ENCODE measurements around the gene MACROD1.

The MACROD1 gene

GRCh38 chr11:64100782-64101353, 65.0 kb downstream of the MACROD1 start:
- ChIA-PET POLR2A (no interaction called here), CTCF (no interaction called here)
- no peak overlapping the region for H3K4me3 ChIP-seq (ENCODE audit: low read depth, low read length)
- DNase-seq (ENCODE audit: low read depth, low spot score), result no peak
- no peak for TF ChIP-seq CTCF (IDR thresholded peaks at IDR 0.05; ENCODE audit: insufficient read depth, low read length, missing control alignments)

- ChIA-PET CTCF (no interaction called here), POLR2A (no interaction called here)
- no peak for DNase-seq (ENCODE audit: low read depth, low spot score)
- TF ChIP-seq CTCF (IDR thresholded peaks at IDR 0.05; ENCODE audit: insufficient read depth, low read length, missing control alignments), result no peak
- no peak overlapping the region for H3K4me3 ChIP-seq (ENCODE audit: low read depth, low read length)
Measured at GRCh38 chr11:64100360-64100759, 65.6 kb downstream of the MACROD1 start.

GRCh38 chr11:64099436-64099835, 66.5 kb downstream of the MACROD1 start:
- DNase-seq (ENCODE audit: low read depth, low spot score), result no peak
- POLR2A ChIA-PET, result no interaction called here
- no peak overlapping the region for H3K4me3 ChIP-seq (ENCODE audit: low read depth, low read length)
- TF ChIP-seq CTCF (IDR thresholded peaks at IDR 0.05; ENCODE audit: insufficient read depth, low read length, missing control alignments), result no peak
- CTCF ChIA-PET, result interaction anchor here (1.2 kb wide), 1 partner anchor 10 kb away, joined by 4 read pairs; no protein-coding TSS in a partner anchor

- CTCF ChIA-PET, result interaction anchor here (1.2 kb wide), 1 partner anchor 11 kb away, joined by 4 read pairs; no protein-coding TSS in a partner anchor
- TF ChIP-seq CTCF (IDR thresholded peaks at IDR 0.05; ENCODE audit: insufficient read depth, low read length, missing control alignments), result no peak
- POLR2A ChIA-PET, result no interaction called here
- DNase-seq (ENCODE audit: low read depth, low spot score), result no peak
- H3K4me3 ChIP-seq (ENCODE audit: low read depth, low read length), result no peak overlapping the region
Measured at GRCh38 chr11:64098318-64098831, 67.5 kb downstream of the MACROD1 start.

GRCh38 chr11:64097468-64098317, 68.2 kb downstream of the MACROD1 start:
- POLR2A ChIA-PET, result no interaction called here
- no peak for DNase-seq (ENCODE audit: low read depth, low spot score)
- CTCF ChIA-PET, result no interaction called here
- H3K4me3 ChIP-seq (ENCODE audit: low read depth, low read length), result no peak overlapping the region
- no peak for TF ChIP-seq CTCF (IDR thresholded peaks at IDR 0.05; ENCODE audit: insufficient read depth, low read length, missing control alignments)

- no peak overlapping the region for H3K4me3 ChIP-seq (ENCODE audit: low read depth, low read length)
- no peak for TF ChIP-seq CTCF (IDR thresholded peaks at IDR 0.05; ENCODE audit: insufficient read depth, low read length, missing control alignments)
- ChIA-PET CTCF (interaction anchor here (1.5 kb wide), 1 partner anchor 53 kb away, joined by 4 read pairs; no protein-coding TSS in a partner anchor), POLR2A (no interaction called here)
- no peak for DNase-seq (ENCODE audit: low read depth, low spot score)
Measured at GRCh38 chr11:64096835-64097234, 69.1 kb downstream of the MACROD1 start.
